GM04503 (cell line): ENCODE measurements around the gene DNAJC2.

Source experiments
- DNase-seq: peaks from one replicate; pipeline ENCODE4 v3.0.0-alpha.2; 2012; ENCODE audit warnings: low read depth

Gene DNAJC2, protein sequence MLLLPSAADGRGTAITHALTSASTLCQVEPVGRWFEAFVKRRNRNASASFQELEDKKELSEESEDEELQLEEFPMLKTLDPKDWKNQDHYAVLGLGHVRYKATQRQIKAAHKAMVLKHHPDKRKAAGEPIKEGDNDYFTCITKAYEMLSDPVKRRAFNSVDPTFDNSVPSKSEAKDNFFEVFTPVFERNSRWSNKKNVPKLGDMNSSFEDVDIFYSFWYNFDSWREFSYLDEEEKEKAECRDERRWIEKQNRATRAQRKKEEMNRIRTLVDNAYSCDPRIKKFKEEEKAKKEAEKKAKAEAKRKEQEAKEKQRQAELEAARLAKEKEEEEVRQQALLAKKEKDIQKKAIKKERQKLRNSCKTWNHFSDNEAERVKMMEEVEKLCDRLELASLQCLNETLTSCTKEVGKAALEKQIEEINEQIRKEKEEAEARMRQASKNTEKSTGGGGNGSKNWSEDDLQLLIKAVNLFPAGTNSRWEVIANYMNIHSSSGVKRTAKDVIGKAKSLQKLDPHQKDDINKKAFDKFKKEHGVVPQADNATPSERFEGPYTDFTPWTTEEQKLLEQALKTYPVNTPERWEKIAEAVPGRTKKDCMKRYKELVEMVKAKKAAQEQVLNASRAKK

DNA sequence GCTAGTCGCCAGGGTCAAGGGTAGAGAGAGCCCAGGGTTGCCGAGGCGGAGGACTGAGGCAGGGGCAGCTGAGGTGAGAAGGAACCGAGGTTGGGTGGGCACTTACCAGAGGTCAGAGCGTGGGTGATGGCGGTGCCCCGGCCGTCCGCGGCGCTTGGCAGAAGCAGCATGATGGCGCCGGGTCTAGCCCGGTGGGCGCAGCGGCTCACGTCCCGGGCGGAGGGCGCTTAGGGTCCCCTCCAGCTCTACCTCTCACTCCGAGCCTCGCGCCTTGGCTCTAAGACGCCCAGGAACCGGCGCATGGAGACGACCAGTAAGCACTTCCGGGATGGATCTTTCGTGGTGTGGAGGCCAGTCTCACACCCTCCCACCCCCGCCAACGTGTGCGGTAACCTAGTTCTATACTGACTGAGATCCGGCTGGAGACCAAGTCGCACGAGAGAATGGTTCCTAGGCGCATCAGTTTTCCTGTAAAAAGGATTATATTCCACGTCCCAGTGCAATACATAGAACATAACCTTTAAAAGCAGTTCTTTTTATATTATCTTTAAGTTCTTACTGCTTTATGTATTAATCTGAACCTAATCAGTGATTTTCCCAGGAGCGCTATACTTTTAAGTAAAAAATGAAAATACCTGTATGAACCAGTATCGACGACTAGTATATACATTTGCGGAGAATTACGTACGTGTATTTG lies at the start of gene DNAJC2:
Gene DNAJC2, minus strand, starts transcription at position 315 of the 697 bp plus-strand sequence. Its CDS starts 145 bp downstream, at position 170.
- DNase-seq: peak; percentile 60

DNA sequence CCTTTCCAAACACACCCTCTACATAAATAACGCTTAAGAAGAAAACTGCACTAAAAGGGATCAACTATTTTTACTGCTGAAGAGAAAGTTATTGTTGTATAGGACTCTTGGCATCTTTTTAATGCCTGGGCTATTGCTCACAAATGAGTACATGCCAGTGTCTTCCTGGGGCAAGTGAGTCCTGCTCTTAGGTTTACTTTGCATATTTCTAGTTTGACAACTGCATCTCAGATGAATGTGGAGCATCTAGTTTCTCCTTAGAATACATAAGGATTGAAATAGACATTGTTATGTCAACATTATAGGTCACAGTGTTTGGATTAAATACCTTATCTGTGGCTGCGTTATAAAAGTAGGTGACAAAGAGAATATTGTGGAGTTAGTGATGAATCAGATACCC lies 47.4 kb upstream of the DNAJC2 start:
- DNase-seq: no peak

DNA sequence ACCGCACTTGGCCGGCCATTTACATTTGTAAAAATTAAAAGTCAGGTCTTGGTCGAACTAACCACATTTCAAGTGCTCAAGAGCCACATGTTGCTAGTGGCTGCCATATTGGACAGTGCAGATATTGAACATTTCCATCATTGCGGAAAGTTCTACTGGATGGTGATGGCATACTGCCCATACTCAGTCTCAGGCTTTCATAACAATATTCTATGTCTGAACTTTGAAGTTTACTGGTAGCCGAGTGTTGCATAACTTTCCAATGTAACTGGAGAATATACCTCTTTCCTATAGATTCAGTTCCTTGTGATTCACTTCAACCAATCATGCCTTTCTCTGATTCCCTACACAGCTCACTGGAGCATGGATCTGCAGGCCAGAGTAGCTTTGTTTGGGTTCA lies 46.6 kb upstream of the DNAJC2 start:
- DNase-seq: no peak

DNA sequence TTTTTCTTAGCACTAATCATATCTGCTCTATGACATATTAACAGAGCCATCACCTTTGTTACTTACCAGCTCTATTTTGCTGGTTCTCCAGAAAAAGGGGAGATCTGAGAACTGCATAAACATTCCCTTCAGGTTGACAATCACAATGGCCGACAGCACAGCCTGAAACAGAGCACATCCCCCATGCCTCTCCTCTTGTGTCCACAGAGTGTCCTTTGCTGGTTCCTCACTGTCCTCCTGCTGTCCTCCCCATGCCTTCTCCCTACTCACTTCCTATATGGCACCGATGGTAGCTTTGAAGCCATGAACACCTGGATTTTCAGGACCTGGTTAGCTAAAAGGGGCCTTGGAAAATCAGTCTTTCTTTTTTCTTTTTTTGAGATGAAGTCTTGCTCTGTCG lies 44.7 kb upstream of the DNAJC2 start:
- no peak for DNase-seq

DNA sequence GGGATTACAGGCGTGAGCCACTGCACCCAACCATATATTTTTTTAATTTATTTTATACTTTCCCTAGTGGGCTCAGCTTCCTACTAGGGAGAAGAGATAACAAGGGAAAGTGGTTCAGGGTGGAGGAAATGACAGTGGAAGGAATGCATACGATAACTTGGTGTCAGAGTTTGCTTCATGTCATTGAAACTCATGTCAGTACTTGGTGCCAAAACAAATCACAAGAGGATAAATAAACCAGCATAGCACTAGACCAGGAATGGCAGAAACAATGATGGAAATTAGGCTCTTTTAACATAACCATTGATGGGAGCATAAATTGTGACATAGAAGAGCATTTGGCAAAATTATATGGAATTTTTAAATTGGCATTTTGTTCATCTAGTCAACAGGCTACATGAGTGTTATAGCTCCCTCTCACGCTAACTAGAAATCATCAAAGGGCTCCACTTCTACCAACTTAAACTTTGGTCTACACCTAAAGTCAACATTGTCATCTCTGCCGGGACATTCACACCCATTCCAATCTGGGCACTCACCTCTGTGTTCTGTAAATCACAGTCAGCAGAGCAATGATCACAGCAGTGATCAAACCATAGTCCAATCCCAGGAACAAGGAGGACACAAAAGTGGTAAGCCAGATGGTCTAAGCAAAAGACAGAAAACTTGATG lies 44.0 kb upstream of the DNAJC2 start:
- DNase-seq: no peak

DNA sequence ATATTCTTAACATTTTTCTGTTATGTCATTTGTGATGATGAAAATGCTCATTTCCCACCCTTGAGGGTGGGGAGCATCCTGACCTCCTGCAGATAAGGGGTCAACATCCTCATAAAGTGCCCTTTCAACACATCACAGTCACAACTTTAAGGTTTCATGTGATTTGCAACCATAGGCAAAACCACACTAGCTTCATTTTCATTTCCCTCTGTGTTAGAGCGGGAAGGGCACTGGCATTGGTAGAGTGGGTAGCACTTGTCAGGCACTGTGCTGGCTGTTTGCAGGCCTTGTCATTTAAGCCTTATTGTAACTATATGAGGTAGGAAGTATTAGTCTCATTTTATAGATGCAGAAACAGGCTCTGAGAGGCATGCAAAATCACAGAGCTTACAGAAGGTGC lies 42.7 kb upstream of the DNAJC2 start:
- no peak for DNase-seq

DNA sequence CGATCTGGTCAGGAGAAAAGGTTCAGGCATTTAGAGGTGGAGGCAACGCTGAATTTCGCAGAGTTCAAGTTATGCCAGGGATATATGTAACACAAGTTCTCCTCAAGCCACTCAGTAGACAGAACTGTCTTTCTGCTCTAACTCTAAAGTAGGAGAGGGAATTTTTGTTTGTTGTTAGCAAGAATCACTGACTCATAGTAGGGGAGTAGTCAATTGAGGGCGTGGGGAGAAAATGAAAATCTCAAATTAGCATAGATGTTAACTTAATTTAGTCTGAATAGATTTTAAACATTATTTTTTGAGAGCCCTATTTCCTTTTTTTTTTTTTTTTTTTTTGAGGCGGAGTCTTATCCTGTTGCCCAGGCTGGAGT lies 37.5 kb upstream of the DNAJC2 start:
- no peak for DNase-seq

DNA sequence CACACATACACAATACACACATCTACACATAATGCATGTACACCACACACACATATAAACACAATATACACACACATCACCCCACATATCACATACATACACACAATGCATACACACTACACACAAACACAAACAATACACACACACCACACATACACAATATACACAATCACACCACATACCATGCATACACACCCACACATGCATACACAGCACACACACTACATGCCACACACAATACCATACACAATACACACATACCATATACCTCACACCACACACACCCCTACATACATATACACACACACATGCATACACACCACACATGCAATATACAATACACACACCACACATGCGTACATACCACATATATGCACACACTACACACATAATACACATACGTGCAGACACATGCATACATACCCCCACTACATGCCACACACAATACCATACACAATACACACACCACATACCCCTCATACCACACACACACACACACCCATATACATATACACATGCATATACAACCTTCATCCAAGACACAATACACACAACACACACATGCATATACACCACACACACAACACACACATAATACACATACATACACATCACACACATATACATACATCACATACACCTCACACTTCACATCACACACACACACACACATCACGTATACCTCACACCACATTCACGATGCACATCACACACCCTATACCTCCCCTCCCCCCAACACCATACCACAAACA lies 36.9 kb upstream of the DNAJC2 start:
- no peak for DNase-seq

DNA sequence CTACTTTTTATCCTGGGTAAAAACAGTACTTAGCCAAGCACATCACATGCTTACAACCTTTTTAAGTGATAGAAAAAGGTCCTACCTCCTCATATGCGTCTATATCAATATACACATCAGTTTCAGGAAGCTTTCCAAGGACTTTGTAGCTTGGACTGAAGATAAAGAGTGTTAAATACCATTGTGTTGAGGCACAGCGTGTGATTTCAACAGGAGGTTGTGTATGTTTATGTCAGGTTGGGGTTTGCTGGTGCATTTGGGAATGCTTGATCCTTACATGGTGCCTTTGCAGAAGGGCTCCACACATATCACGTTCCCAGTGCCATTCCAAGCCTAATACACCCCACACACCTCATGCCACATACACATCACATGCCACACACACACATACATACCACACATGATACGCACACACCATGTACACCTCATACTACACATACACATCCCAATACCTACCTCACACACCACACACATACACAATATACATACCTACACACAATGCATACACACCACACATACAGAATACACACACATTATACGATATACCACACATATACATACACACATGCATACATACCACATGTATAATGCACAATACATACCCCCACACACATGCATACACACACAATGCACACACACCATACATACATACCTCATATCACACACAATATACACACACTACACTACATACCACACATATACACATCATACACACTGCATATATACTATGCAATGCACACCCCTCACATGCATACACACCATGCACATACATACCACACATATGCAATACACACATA lies 36.0 kb upstream of the DNAJC2 start:
- DNase-seq: no peak

DNA sequence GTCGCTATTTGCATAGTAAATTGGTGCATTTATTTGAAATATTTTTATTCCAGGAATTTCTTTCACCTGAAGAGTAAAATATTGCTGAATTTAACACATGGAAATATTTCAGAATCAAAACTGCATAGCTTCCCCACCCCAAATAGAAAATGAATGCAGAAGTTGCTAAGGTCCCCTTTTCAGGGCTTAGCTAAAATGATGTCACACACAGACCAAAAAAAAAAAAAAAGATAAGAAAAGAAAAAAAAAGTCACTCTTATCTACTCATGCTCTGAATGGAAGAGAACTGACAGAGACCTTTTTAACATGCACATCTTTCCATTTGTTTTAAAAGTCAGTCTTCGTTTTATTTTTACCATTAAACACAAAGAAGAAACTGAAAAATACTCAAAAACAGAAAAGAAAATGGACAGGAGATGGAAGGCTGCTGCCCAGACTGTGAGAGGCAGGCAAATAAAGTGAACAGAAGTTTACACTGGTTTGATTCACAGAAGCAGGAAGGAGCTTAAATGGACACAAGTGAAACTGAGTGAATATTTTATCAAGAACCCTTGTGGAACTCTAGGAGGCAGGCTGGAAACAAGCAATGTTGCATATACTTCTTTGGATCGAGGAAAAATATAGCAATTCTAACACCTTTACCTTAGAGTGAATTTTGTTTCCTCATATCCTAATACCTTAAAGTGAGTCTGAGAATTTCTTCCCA lies 34.9 kb upstream of the DNAJC2 start:
- no peak for DNase-seq

DNA sequence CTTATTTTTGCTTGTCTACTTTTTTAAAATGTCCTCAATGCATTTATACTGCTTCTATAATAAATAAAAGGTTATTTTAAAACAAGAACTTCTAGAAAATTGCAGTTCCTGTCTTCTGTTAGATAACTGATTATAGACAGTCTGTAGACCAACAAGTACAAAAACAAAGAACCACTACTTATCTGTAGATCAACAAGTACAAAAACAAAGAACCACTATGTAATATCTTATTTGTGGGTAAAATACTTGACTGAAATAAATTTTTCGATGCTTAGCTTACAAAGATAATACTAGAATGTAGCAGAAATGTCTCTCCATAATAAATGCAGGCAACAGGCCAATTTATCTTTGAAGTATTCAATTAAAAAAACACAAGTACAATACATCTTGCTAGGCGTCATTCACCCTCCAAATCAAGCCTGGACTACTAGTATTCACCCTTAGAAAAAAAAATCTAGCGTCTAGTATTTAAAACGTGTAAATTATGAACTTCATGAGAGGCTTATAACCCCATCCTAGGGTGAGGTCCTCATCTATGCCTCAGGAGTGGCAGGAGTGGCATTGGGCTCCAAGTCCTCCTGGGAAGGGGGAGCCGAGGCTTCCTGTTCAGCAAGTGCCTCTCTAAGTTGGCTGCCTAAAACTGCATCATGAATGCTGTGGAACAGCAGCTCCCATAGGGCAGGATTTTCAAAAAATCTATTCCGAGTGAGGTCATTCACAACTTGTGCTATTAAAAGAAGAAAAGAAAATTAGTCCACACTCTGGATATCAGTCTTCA lies 29.5 kb upstream of the DNAJC2 start:
- no peak for DNase-seq

DNA sequence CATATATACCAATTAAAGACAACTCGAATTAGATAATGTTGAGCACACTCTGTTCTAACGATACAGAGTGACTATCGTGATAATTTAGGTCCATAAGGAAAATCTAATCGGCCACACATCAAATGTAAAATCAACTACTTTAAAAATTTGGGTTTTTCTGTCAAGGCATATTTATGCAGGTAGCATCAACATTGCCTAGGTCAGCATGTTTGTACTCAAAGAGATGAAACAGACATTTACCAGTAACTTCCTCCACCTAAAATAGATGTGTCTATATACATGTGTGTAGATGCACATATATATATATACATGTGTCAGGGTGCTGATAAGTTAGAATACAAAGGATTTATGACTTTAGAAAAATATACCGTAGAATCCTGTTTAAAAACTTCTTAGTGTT lies 24.9 kb upstream of the DNAJC2 start:
- DNase-seq: no peak

DNA sequence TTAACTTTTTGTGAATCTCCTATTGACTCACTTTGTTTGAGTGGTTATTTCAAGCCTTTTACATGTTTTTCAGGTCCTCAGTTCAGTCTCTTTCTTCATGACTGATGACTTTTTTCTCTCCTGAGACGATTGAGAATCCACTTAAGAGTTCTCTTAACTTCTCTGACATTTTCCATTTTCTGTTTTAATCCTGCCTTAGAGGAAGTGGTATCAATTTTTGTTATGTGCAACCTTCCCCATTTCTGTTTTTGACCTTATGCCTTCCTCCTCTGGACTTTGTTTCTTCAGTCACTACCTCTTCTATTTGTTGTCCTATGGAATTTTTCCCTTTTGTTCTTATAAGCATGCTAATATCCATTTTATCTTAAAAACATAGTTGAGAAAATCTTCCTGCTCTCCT lies 5.2 kb upstream of the DNAJC2 start:
- no peak for DNase-seq

DNA sequence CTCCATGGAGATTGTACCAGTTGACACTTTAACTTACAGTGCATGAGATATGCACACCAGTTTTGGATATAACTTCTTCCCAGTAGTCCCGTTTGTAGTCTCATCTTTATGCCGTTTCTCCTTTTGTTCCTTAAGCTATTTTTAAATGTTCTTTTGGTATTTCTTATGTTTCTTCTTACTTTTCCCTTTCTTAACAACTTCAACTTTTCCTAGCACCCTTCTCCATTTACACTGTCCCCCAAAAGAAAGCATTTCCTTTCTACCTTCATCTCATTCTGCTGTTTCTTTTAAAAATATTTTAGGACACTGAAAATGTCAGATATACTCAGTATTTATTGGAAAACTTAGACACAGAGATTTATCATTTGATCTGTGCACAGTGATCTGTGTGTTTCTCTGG lies 4.4 kb upstream of the DNAJC2 start:
- DNase-seq: no peak

DNA sequence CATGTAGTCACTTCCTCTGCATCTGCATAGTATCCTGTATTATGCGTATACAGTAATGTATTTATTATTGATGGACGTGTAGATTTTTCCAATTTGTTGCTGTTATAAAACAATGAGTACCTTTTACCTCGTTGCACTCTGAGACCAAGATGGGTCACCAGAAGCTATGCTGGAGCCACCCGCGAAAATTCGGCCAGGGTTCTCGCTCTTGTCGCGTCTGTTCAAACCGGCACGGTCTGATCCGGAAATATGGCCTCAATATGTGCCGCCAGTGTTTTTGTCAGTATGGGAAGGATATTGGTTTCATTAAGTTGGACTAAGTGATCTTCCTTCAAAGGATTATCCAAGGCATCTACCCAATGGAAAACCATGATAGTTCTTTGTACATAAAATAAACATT lies 3.9 kb upstream of the DNAJC2 start:
- no peak for DNase-seq

DNA sequence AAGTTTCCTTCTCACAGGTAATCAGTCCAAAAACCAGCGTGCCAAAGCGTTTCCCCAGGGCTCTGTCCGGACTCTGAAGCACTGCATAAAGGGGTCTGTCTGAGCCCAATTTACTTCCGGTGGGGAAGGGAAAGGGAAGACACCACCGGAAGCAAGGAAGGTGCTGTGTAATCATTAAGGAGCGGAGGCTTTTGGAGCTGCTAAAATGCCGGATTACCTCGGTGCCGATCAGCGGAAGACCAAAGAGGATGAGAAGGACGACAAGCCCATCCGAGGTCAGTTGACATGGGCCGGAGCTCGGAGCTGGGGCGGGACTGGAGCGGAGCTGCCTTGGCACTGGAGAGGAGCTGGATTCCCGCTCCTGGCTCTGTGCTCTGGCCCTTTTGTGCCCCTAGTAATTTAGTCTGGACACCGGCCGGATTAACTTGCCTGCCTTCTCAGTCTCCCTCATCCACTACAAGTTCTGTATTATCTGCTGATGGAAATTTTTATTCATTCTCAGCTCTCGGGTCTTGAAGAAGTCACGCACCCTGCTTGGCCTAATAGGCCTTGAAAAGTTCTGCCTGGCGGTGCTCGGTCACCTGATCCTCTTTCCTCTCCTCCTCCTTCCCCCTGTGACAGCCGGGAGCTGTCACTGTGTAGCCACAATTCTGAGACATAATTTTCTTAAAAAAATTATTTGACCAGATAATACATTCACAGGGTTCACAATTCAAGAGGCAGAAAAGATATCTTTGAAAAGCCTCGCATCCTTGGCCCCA lies 3.1 kb upstream of the DNAJC2 start, which contains the start of gene PSMC2:
Gene PSMC2, plus strand, starts transcription at position 137 of the 761 bp plus-strand sequence. Its CDS starts 69 bp downstream, at position 206.
- DNase-seq: peak; percentile 76

DNA sequence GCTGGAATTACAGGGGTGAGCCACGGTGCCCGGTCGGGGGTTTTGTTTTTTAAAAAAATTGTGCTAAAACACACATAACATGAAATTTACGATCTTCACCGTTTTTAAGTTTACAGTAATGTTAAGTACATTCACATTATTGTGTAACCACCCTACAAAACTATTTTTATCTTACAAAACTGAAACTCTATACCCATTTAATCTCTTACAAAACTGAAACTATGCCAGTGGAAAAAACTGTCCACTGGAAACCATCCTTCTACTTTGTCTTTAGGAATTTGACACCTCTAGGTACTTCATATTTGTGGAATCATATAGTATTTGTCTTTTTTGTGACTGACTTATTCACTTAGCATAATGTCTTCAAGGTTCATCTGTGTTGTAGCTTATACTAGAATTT lies 1.8 kb upstream of the DNAJC2 start:
- no peak for DNase-seq

DNA sequence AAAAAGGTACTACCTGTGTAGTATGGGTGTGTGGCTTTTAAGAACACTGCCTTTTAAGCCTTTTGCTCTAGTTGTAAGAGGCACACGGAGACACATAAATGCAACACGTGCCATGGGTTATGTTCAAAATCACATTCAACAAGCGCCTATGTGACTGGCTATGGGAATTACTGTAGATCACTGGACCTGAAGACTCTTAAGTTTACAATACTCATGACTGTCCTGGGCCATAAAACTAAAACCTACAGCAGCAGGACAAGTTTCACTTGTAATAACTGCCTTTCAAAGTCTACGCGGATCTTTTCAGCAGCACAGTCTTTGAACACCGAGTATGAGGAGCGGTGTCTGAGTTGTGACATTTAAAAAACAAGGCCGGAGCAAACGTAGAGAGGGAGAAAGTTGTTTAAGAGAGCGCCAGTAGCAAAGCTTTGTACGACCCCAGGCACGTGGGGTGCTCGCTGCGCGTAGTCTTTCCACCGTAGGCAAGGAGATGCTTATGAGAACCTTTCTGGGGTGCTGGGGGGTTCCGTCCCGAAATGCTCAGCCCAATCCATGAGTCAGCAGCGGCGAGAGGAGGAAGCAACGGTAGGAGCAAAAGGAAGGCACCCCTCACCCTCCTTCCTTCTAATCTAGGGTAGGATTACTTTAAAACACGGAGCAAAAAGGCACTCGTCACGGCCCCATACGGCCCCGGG lies 662 bp downstream of the DNAJC2 start:
- DNase-seq: peak; percentile 9
